SJCRH30 (cell line): ENCODE results near the gene GRN. TPM values are rescaled to one million over a fixed set of nuclear protein-coding genes. Genes with fewer than 3 reads are reported as not detected.

Source experiments
- DNase-seq, 2 experiments: peaks; one replicate each; pipeline ENCODE4 v3.0.0-alpha.2; 2015 to 2020
- H3K27ac ChIP-seq: fragments of 250-450 bp; sonication (Bioruptor Pico); 2 replicates; pipeline ENCODE4 v1.5.1; 2020; ENCODE audit warnings: mild to moderate bottlenecking, moderate library complexity
- H3K27me3 ChIP-seq: fragments of 250-450 bp; sonication (Bioruptor Pico); 2 replicates; pipeline ENCODE4 v1.5.1; 2020; ENCODE audit warnings: mild to moderate bottlenecking, moderate library complexity
- H3K36me3 ChIP-seq: fragments of 250-450 bp; sonication (Bioruptor Pico); 2 replicates; pipeline ENCODE4 v1.5.1; 2020; ENCODE audit warnings: mild to moderate bottlenecking, moderate library complexity
- H3K4me1 ChIP-seq: fragments of 250-450 bp; sonication (Bioruptor Pico); 2 replicates; pipeline ENCODE4 v1.5.1; 2020; ENCODE audit warnings: mild to moderate bottlenecking, moderate library complexity
- H3K4me3 ChIP-seq: fragments of 250-450 bp; sonication (Bioruptor Pico); 2 replicates; pipeline ENCODE4 v1.5.1; 2020; ENCODE audit warnings: mild to moderate bottlenecking, moderate library complexity
- H3K9me3 ChIP-seq: fragments of 250-450 bp; sonication (Bioruptor Pico); replicated peaks from 2 replicates; pipeline ENCODE4 v1.5.1; 2020; ENCODE audit warnings: mild to moderate bottlenecking, moderate library complexity
- total RNA-seq: library from RNA; depleted of rRNA; stranded (reverse); fragments of >200 nt; shearing (Covaris generic); gene quantifications from 2 replicates; pipeline ENCODE4 v1.2.3, GENCODE V29; 2014

GRN gene
- total RNA-seq, 1 experiment from 2014 or later, result 77.2 TPM

DNA sequence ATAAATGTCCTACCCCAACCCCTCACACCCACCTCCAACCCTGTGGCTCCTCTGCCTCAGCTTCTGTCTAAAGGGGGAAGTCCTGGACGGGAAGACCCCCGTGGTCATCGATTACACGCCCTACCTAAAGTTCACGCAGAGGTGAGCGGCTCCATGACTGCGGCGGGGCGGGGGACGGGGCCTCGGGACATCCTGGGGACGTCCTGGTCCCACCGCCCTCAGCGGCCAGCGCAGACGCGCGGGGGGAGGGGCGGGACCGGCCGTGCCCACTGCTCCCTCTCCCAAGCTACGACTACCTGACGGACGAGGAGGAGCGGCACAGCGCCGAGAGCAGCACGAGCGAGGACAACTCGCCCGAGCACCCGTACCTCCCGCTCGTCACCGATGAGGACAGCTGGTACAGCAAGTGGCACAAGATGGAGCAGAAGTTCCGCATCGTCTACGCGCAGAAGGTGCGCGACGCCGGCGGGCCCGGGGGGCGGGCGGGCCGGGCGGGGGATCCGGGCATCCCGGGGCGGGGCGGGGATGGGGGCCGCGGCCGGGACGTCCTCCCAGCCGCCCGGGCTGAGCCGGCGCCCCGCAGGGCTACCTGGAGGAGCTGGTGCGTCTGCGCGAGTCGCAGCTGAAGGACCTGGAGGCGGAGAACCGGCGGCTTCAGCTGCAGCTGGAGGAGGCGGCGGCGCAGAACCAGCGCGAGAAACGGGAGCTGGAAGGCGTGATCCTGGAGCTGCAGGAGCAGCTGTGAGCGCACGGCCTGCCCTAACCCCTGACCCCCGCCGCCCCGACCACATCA, 30.0 kb upstream of the GRN start:
- H3K27me3 ChIP-seq, result no peaks in the 10 kb centered on the region
- DNase-seq, result no peak
- no peak overlapping the region for H3K4me3 ChIP-seq
- no peaks in the 10 kb centered on the region for H3K4me1 ChIP-seq
- H3K9me3 ChIP-seq, result no peaks in the 10 kb centered on the region
- H3K27ac ChIP-seq, result no peak overlapping the region
- H3K36me3 ChIP-seq, result peaks cover 4% of the 10 kb centered on the region; the same call in 1 of the 2 replicates

GRCh38 chr17:44315760-44316731, 29.1 kb upstream of the GRN start:
- no peaks in the 10 kb centered on the region for H3K27me3 ChIP-seq
- H3K4me1 ChIP-seq, result no peaks in the 10 kb centered on the region

DNA sequence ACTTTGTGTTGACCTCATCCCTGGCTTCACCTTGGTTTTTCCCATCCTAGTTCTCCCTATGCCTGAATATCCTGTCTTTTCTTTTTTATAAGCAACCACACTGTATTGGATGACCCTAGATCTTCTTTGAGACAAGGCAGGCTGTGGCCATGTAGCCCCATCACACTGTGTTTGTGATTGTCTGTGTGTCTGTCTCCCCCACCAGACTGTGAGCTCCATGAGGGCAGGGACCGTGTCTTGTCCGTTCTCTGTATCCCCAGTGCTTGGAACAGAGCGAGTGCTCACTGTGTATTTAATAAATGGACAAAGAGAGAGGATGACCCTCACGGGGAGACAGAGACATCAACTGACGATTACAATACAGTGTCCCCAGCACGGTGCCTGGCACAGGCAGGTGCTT, 27.6 kb upstream of the GRN start:
- no peak for DNase-seq
- H3K4me3 ChIP-seq, result no peak overlapping the region
- H3K9me3 ChIP-seq, result no peaks in the 10 kb centered on the region
- peaks cover 14% of the 10 kb centered on the region; the same call in 1 of the 2 replicates for H3K36me3 ChIP-seq
- H3K27me3 ChIP-seq, result no peaks in the 10 kb centered on the region
- H3K27ac ChIP-seq, result no peak overlapping the region
- H3K4me1 ChIP-seq, result no peaks in the 10 kb centered on the region

More at GRCh38 chr17:44315760-44316731, 29.1 kb upstream of the GRN start:
- DNase-seq, result no peak
- Histone ChIP-seq H3K9me3 (no peaks in the 10 kb centered on the region), H3K36me3 (peaks cover 10% of the 10 kb centered on the region; the same call in 1 of the 2 replicates), H3K27ac (no peak overlapping the region), H3K4me3 (no peak overlapping the region)

DNA sequence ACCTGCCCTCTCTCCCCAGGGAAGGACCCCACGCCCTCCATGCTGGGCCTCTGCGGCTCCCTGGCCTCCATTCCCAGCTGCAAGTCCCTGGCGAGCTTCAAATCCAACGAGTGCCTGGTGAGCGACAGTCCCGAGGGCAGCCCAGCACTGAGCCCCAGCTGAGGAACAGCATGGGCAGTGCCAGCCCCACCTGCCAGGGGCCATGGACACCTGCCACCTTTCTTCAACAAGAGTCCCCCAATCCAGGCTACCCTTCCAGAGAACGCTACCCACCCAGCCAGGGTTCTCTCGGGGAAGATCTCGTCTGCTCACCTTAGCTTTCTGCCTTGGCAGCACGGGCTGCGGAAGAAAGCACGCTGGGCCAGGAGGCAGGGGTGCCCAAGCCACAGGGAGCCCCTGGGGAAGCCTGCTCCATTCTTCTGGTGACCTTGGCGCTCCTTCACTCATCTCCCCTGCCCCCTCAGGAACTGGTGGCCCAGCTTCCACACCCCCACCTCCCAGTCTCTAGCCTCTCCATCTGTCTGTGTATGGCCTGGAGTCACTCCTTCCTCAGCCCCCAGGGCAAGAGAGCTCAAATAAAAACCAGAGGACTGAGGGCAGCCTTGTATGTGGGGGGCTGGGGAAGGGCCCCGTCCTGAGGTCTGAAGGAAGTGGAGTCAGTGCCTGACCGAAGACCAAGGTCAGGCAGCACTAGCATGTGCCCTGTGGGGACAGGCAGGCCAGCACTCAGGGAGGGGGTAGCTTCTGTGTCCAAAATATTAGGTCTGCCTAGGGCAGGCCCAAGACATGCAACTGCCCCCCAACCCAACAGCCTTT, 26.8 kb upstream of the GRN start:
- Histone ChIP-seq H3K4me1 (no peaks in the 10 kb centered on the region), H3K27me3 (no peaks in the 10 kb centered on the region), H3K9me3 (no peaks in the 10 kb centered on the region), H3K36me3 (peaks cover 17% of the 10 kb centered on the region; the same call in 1 of the 2 replicates), H3K27ac (no peak overlapping the region), H3K4me3 (no peak overlapping the region)
- DNase-seq, result no peak

DNA sequence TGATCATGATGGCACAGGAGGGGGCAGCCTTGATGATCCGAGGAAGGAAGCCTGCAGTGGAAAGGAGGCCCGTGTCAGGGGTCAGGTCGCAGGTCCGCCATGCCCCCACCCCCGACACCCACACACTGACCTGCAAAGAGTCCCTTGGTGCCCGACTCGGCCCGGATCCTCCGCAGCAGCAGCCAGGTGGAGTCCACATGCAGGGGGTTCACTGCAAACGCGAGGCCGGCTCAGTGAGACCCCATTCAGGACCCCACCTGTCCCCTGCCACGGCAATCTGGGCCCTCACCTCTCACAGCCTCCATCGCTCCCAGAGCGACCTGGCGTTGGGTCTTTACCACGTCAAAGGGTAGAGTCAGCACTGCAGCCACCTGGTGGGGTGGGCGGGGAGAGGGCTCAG, 25.0 kb upstream of the GRN start:
- H3K4me1 ChIP-seq, result no peaks in the 10 kb centered on the region
- H3K4me3 ChIP-seq, result no peak overlapping the region
- H3K27ac ChIP-seq, result no peak overlapping the region
- no peak for DNase-seq
- H3K36me3 ChIP-seq, result peaks cover 17% of the 10 kb centered on the region; the same call in 1 of the 2 replicates
- no peaks in the 10 kb centered on the region for H3K9me3 ChIP-seq
- H3K27me3 ChIP-seq, result no peaks in the 10 kb centered on the region

DNA sequence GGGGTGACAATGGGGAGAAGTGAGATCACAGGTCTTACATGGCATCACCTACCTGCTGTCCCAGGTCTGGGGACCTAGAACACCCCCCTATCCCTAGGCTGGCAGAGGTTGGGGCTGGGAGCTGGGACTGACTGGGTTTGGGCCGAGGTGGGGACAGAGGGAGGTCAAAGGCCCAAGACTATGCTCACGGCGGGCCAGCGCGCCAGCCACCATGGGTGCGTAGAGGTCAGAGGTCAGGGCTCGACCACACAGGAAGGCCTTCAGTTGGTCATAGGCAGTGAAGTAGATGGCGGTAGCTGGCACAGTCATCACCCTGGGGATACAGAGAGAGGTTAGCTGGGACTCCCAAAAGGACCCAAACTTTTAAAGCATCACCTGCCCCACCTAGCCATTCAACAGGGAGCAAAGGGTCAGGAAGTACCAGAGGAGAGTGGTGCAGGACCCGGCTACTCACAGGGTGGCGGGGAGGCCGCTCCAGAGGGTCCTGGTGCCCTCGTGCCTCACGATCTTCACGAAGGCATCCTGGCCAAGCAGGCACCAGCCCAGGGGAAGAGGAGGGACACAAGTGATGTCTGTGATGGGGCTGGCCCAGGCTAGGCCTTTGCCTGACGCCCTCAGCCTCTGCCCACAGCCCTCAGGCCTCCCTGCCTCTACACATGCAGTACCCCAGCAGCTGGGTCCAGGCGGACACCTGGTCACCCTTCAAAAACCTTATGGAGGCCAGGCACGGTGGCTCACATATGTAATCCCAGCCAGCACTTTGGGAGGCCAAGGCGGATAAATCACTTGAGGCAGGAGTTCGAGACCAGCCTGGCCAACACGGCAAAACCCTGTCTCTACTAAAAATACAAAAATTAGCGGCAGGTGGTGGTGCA, 23.6 kb upstream of the GRN start:
- Histone ChIP-seq H3K36me3 (peaks cover 17% of the 10 kb centered on the region; the same call in 1 of the 2 replicates), H3K4me1 (no peaks in the 10 kb centered on the region), H3K4me3 (no peak overlapping the region), H3K27ac (no peak overlapping the region), H3K9me3 (no peaks in the 10 kb centered on the region), H3K27me3 (no peaks in the 10 kb centered on the region)
- no peak for DNase-seq

DNA sequence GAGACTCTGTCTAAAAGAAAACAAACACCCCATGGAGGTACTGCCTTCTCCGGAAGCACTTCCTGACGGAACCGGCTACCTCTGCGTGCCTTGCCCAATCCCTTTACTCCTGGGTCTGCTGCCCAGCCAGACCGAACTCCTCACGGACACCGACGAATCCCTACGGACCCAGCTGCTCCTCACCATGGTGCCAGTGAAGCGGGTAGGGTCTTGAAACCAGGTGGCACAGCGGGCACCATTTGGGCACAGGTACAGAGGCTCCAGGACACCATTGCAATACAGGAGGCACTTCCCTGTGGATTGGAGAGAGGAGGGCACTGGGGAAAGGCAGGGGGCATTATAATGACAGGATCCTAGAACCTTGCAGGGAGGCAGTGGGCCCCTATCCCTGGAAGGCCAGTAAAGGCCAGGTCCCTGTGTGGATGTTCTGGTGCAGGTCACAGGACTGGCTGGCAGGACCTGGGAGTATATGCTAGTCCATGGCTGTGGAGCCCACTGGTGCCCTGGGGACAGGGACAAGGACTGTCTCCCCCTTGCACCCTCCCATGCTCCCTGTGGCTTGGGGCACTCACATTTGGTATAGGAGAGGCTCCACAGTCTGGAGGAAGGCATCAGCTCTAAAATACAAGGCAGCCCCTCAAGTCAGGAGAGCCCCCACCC, 22.7 kb upstream of the GRN start:
- Histone ChIP-seq H3K4me1 (no peaks in the 10 kb centered on the region), H3K4me3 (no peak overlapping the region), H3K9me3 (no peaks in the 10 kb centered on the region), H3K36me3 (peaks cover 17% of the 10 kb centered on the region; the same call in 1 of the 2 replicates), H3K27me3 (no peaks in the 10 kb centered on the region), H3K27ac (no peak overlapping the region)
- no peak for DNase-seq

GRCh38 chr17:44323359-44324091, 21.6 kb upstream of the GRN start:
- Histone ChIP-seq H3K36me3 (peaks cover 17% of the 10 kb centered on the region; the same call in 1 of the 2 replicates), H3K27ac (no peak overlapping the region), H3K4me1 (no peaks in the 10 kb centered on the region), H3K27me3 (no peaks in the 10 kb centered on the region), H3K4me3 (peak overlapping the region; percentile 89), H3K9me3 (no peaks in the 10 kb centered on the region)
- DNase-seq, result no peak

- Histone ChIP-seq H3K9me3 (no peaks in the 10 kb centered on the region), H3K4me3 (peak overlapping the region; percentile 89), H3K27ac (no peak overlapping the region; the same call in 1 of the 2 replicates), H3K27me3 (no peaks in the 10 kb centered on the region), H3K4me1 (no peaks in the 10 kb centered on the region), H3K36me3 (peaks cover 17% of the 10 kb centered on the region; the same call in 1 of the 2 replicates)
- peak in 1 of 2 experiments; percentile 34 for DNase-seq
Measured at GRCh38 chr17:44324092-44324570, 21.0 kb upstream of the GRN start.

DNA sequence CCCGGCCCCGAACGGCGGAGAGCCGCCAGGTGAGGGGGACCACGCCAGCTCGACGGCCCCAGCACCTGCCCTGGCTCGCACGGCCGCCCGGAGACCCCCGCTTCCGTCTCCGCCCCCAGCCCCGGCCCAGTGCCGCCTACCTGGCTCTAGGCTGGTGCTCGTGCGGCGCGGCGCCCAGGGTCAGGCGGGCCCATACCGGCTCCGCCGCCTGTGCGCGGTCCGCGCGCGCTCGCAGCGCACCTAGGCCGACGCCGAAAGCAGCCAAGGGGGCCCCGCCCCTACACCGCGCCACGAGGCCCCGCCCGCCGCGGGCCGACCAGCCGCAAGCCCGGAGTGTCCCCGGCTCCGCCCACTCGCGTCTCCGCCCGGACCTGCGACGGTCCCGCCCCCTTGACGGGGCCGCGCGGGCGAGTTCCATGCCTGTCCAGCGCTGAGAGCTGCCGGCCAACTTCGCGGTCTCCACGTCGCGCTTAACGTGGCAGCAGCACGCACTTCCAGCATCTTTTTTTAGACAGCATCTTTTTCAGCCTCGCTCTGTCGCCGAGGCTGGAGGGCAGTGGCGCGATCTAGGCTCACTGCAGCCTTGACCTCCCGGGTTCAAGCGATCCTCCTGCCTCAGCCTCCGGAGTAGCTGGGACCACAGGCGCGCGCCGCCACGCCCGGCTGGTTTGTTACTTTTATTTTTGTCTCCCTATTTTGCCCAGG, 20.4 kb upstream of the GRN start, which contains the start of gene SLC25A39:
Gene SLC25A39 (minus strand): TSS at position 253 of the 705 bp plus-strand sequence. CDS start 1,261 bp downstream, outside the sequence.
- Histone ChIP-seq H3K27ac (no peak within 1 kb of the TSS; the same call in 1 of the 2 replicates), H3K9me3 (no peaks in the 10 kb centered on the region), H3K27me3 (no peaks in the 10 kb centered on the region), H3K4me1 (no peaks in the 10 kb centered on the region), H3K36me3 (peaks cover 16% of the 10 kb centered on the region; the same call in 1 of the 2 replicates), H3K4me3 (peak within 1 kb of the TSS; percentile 89)
- peak; percentile 91 to 93 for DNase-seq

DNA sequence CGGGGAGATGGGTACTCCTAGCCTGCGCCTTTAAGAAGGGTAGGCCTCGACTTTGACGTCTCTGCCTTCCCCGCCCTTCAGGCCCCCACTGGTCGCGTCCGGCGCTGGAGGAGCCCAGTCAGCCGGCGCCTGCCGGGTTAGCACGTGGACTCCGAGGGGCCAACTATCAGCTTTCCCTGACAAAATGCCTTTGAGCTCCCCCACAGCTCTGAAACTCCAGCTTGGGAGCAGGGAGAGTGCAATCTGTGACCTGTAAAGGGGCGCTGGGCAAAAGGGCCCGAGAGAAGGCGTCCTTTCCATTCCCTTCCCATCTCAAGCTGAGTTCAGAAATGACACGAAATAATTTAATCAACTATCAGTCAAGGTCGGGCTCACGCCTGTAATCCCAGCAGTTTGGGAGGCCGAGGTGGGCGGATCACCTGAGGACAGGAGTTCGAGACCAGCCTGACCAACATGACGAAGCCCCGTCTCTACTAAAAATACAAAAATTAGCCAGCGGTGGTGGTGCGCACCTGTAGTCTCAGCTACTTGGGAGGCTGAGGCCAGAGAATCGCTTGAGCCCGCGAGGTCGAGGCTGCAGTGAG, 18.1 kb upstream of the GRN start:
- Histone ChIP-seq H3K36me3 (0 out of 2 replicates have a peak, but pooled peaks cover 4% of the 10 kb centered on the region), H3K4me1 (no peaks in the 10 kb centered on the region), H3K4me3 (no peak overlapping the region), H3K9me3 (no peaks in the 10 kb centered on the region), H3K27me3 (no peaks in the 10 kb centered on the region), H3K27ac (no peak overlapping the region)
- peak; percentile 98 for DNase-seq
